BJ (cell line): ENCODE measurements around the gene DENND2A. TPM values are rescaled to one million over a fixed set of nuclear protein-coding genes. Genes with fewer than 3 reads are reported as not detected.

ENCODE experiments used
- CTCF ChIA-PET: fragments of 350-600 bp; formaldehyde crosslinking; extraction: SDS; loops from one replicate; lab custom pipeline; 2021; ENCODE audit warnings: antibody characterized with exemption, inconsistent platforms; lab: Yijun Ruan, JAX
- POLR2A ChIA-PET: fragments of 300-600 bp; sonication (Branson Sonifier 250); formaldehyde crosslinking; extraction: SDS; loops from one replicate; lab custom pipeline; 2021; ENCODE audit warnings: antibody characterized with exemption; lab: Charles Lee
- DNase-seq: peaks from one replicate; pipeline ENCODE4 v3.0.0-alpha.2; 2011; ENCODE audit warnings: low read depth
- H3K27me3 ChIP-seq: 2 replicates; pipeline ENCODE4 v1.6.0; 2011; ENCODE audit warnings: low read length; ENCODE audit not compliant: control insufficient read depth, insufficient read depth
- H3K36me3 ChIP-seq: 2 replicates; pipeline ENCODE4 v1.5.1; 2011; ENCODE audit warnings: low read length; ENCODE audit not compliant: control insufficient read depth, insufficient read depth
- H3K4me3 ChIP-seq: 2 replicates; pipeline ENCODE4 v1.5.1; 2011; ENCODE audit warnings: low read depth, mild to moderate bottlenecking, control low read depth, low read length
- polyA plus RNA-seq: library from polyadenylated mRNA; depleted of rRNA; stranded (reverse); fragments of >200 nt; gene quantifications from 2 replicates; pipeline ENCODE4 v1.2.3, GENCODE V29; 2011
- TF ChIP-seq, protein P1 (sequence below): IDR thresholded peaks from 2 replicates; pipeline ENCODE4 v1.5.1; 2011; ENCODE audit warnings: low read depth, mild to moderate bottlenecking, control low read depth, inconsistent platforms, low read length, moderate library complexity; ENCODE audit not compliant: insufficient read depth

Gene DENND2A
- polyA plus RNA-seq, 1 experiment, result 3.3 TPM

DNA sequence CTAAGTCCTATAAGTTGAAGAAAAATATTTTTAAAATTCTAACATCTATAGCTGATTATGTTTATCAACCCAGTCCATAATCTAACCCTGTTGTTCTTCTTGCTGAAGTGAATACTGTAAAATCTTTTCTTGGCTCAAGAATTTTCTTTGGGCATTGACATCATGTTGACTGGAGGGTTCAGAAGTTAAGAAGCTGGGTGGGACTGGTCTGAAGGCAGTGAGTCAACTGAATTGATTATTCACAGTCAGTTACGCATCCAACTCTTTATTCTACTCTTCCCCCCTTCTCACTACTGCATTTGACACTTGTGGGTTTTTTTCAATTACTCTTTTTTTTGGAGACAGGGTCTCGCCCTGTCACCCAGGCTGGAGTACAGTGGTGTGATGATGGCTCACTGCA is 31.0 kb downstream of the DENND2A start:
- POLR2A ChIA-PET, result no interaction called here
- Histone ChIP-seq H3K4me3 (no peak overlapping the region), H3K27me3 (no peaks in the 10 kb centered on the region), H3K36me3 (no peaks in the 10 kb centered on the region)
- no peak for DNase-seq
- CTCF ChIA-PET, result interaction anchor here (0.8 kb wide), 1 partner anchor 14 kb away, joined by 3 read pairs; no protein-coding TSS in a partner anchor
- TF ChIP-seq, protein P1, sequence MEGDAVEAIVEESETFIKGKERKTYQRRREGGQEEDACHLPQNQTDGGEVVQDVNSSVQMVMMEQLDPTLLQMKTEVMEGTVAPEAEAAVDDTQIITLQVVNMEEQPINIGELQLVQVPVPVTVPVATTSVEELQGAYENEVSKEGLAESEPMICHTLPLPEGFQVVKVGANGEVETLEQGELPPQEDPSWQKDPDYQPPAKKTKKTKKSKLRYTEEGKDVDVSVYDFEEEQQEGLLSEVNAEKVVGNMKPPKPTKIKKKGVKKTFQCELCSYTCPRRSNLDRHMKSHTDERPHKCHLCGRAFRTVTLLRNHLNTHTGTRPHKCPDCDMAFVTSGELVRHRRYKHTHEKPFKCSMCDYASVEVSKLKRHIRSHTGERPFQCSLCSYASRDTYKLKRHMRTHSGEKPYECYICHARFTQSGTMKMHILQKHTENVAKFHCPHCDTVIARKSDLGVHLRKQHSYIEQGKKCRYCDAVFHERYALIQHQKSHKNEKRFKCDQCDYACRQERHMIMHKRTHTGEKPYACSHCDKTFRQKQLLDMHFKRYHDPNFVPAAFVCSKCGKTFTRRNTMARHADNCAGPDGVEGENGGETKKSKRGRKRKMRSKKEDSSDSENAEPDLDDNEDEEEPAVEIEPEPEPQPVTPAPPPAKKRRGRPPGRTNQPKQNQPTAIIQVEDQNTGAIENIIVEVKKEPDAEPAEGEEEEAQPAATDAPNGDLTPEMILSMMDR, result no peak

DNA sequence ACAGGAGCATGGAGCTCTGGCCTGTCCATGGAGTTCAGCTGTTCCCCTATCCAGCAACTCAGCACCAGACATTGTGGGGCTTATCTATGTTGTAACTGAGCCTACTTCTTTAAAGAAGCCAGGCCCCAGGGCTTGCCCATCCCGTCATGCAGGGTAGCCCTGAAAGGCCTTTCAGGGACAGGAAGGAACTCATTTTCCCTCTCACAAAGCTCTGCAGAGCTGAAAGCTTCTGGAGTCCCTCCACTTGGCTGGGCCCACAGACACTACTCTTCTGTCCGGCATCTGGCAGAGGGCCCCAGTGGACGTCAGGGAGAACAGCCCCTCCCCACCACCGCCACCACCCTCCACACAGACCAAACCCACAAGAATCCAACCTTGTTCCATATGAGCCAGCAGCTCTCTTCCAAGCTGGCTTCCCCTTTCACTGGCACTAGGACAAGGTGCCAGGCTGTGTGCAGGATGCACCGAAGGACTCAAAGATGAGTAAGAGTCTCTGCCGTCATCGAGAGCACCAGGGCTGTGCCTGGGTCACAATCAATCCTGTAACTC is 33.1 kb downstream of the DENND2A start:
- no peaks in the 10 kb centered on the region for H3K36me3 ChIP-seq
- DNase-seq, result no peak
- ChIA-PET POLR2A (interaction anchor here (0.8 to 1.2 kb wide), 2 partner anchors 10 to 40 kb away, joined by 3 read pairs; no protein-coding TSS in a partner anchor), CTCF (interaction anchor here (0.5 to 1.7 kb wide), 5 partner anchors 11 to 1936 kb away, joined by 3 to 4 read pairs (median 3); no protein-coding TSS in a partner anchor)
- no peak overlapping the region for H3K4me3 ChIP-seq
- TF ChIP-seq, protein P1, result no peak
- no peaks in the 10 kb centered on the region for H3K27me3 ChIP-seq

DNA sequence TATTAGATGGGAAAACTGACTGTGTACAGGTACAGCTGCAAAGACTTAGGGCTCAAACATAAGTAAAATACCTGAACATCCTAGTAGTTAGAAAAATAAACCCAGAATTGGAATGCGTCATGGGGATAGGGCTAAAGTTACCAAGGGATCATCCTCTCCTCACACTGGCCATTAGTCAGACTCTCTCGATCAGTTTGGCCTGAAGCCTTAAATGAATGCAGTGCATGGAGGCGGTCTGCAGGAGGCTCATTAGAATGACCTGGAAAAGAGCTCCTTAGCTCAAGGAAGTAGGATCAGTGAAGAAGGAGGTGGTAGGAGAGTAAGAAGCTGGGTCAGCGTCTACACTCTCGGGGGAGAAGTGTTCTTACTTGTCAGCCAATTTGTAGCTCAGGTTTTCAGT is 35.3 kb downstream of the DENND2A start:
- Histone ChIP-seq H3K27me3 (no peaks in the 10 kb centered on the region), H3K36me3 (no peaks in the 10 kb centered on the region), H3K4me3 (no peak overlapping the region)
- CTCF ChIA-PET, result interaction anchor here (1.3 to 1.4 kb wide), 2 partner anchors 20 to 48 kb away, joined by 3 to 4 read pairs; no protein-coding TSS in a partner anchor
- POLR2A ChIA-PET, result interaction anchor here (0.6 kb wide), 1 partner anchor 38 kb away, joined by 4 read pairs; no protein-coding TSS in a partner anchor
- TF ChIP-seq, protein P1, result no peak
- no peak for DNase-seq

DNA sequence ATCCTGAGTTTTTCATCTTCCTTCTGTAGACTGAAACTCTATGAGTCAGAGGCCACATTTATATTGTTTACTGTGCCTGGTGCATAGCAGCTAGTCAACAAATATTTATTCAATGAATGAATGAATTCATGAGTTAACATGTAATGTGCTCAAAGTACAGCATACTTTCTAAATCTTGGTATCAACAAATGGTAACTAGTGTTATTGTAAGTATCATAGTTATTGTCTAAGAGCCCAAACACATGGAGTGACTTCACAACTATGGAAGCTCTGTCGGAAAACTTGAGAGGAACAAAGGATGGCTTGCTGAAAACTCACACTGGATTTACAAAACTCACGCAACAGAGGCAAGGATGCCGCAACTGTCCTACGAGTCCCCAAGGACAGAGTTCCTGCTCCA is 35.9 kb downstream of the DENND2A start:
- TF ChIP-seq, protein P1, result no peak
- Histone ChIP-seq H3K4me3 (no peak overlapping the region), H3K27me3 (no peaks in the 10 kb centered on the region), H3K36me3 (no peaks in the 10 kb centered on the region)
- DNase-seq, result peak; percentile 70
- ChIA-PET POLR2A (no interaction called here), CTCF (interaction anchor here (0.5 to 1.4 kb wide), 2 partner anchors 18 to 21 kb away, joined by 3 read pairs; no protein-coding TSS in a partner anchor)

DNA sequence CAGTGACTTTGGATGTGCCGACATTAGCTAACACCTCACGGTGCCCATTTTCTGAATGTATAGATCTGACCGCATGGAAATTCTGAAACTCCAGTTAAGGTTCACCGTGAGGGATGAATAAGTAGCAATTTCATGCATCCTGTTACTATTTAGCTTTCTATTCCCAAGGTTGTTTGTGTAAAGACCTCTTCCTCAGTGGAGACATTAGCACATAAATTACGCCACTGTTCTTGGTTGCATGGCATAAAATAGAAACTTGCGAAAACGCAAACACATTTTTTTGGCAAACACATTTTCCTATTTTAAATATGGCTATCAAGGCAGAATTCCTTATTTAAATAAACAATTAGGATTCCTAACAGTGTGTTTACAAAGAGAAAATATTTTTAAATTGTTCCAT is 36.5 kb downstream of the DENND2A start:
- Histone ChIP-seq H3K27me3 (no peaks in the 10 kb centered on the region), H3K36me3 (no peaks in the 10 kb centered on the region), H3K4me3 (no peak overlapping the region)
- TF ChIP-seq, protein P1, result no peak
- ChIA-PET POLR2A (no interaction called here), CTCF (interaction anchor here (0.7 kb wide), 1 partner anchor 10 kb away, joined by 3 read pairs; no protein-coding TSS in a partner anchor)
- DNase-seq, result no peak
